Measurements from ENCODE around the gene PGS1.

DNA sequence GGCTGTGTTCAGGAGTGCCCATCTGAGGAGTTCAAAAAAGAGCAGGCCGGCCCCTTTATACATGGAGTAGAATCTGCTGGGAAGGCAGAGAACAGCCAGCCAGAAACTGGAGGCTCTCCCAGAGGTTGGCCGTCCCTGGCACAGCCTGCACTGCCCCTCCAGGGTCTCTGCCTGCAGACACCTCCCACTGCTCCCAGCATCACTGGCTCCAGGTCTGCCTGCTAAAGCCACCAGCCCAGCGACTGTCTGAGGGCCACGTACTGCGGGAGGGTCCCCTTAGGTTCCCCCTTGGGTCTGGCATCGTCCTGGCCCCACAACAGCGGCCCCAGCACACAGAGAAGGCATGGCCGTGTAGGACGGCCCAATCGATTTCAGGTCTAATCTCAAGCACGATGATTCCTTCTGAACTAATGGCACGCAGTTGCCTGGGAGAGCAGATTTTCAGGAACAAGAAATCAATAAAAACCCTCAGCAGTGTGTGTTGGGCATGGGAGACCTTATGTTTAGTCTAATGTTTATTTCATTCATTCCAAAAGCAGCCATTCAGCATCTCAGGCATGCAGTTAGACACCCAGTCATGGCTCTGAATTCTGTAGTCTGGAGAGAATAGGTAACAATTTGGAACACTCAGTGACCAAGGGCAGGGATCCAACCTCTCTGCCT, 95.6 kb downstream of the PGS1 start:
- TF ChIP-seq, protein P1, sequence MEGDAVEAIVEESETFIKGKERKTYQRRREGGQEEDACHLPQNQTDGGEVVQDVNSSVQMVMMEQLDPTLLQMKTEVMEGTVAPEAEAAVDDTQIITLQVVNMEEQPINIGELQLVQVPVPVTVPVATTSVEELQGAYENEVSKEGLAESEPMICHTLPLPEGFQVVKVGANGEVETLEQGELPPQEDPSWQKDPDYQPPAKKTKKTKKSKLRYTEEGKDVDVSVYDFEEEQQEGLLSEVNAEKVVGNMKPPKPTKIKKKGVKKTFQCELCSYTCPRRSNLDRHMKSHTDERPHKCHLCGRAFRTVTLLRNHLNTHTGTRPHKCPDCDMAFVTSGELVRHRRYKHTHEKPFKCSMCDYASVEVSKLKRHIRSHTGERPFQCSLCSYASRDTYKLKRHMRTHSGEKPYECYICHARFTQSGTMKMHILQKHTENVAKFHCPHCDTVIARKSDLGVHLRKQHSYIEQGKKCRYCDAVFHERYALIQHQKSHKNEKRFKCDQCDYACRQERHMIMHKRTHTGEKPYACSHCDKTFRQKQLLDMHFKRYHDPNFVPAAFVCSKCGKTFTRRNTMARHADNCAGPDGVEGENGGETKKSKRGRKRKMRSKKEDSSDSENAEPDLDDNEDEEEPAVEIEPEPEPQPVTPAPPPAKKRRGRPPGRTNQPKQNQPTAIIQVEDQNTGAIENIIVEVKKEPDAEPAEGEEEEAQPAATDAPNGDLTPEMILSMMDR (conservative IDR thresholded peaks at IDR 0.05; ENCODE audit: low read length) = no peak
- no peak for TF ChIP-seq EZH2phosphoT487 (IDR thresholded peaks at IDR 0.05; ENCODE audit: borderline replicate concordance, low read depth, low read length)
